M059J (cell line): ENCODE data around the gene PLXNA3. TPM values are rescaled to one million over a fixed set of nuclear protein-coding genes. Genes with fewer than 3 reads are reported as not detected.

Source experiments
- DNase-seq: peaks from one replicate; pipeline ENCODE4 v3.0.0-alpha.2; 2012; ENCODE audit warnings: low read depth
- total RNA-seq: library from RNA; depleted of rRNA; stranded (reverse); fragments of >200 nt; shearing (Covaris generic); gene quantifications from 2 replicates; pipeline ENCODE4 v1.2.3, GENCODE V29; 2014

The PLXNA3 gene
- total RNA-seq, 1 experiment from 2014 or later, result 8.9 TPM

DNA sequence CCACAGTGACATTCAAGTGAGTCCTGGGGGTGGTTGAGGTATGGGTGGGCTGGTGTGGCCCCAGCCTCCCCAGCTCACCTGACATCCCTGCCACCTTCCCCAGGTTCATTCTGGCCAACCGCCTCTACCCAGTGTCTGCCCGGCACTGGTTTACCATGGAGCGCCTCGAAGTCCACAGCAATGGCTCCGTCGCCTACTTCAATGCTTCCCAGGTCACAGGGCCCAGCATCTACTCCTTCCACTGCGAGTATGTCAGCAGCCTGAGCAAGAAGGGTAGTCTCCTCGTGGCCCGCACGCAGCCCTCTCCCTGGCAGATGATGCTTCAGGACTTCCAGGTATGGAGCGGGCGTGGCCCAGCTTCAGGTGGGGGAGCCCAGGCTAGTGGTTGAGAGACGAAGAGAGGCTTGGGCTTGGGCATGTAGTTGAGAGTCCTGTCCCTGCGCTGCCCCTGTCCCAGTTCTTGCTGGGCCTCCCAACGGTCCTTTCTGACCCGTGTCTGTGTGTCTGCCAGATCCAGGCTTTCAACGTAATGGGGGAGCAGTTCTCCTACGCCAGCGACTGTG lies 22.8 kb upstream of the PLXNA3 start:
- DNase-seq, result no peak

DNA sequence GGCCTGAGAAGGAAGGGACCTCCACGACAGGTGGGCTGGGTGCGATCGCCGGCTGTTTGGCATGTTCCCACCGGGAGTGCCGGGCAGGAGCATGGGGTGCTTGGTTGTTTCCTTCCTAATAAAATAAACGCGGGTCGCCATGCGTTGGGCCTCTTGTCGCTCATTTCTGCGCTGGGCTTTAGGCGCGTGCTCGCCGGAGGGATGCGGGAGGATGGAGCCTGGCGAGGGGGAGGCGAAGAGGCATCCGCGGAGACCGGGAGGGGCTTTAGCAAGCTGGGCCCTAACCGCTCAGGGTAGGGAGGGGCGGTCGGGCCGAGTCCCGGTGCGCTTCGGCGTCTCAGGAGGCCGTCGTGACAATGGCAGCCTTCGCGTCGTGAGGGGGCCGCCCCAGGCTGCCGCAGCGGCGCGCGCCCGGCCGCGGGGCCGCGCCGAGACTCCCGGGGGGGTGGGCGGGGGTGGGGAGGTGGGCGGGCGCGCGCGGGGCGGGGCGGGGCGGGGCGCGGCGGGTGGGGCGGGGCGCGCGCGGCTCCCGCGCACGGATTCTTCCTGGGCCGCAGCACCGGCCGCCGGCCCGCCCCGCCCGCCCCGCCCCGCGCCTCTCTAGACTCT lies 21.6 kb upstream of the PLXNA3 start:
- no peak for DNase-seq

DNA sequence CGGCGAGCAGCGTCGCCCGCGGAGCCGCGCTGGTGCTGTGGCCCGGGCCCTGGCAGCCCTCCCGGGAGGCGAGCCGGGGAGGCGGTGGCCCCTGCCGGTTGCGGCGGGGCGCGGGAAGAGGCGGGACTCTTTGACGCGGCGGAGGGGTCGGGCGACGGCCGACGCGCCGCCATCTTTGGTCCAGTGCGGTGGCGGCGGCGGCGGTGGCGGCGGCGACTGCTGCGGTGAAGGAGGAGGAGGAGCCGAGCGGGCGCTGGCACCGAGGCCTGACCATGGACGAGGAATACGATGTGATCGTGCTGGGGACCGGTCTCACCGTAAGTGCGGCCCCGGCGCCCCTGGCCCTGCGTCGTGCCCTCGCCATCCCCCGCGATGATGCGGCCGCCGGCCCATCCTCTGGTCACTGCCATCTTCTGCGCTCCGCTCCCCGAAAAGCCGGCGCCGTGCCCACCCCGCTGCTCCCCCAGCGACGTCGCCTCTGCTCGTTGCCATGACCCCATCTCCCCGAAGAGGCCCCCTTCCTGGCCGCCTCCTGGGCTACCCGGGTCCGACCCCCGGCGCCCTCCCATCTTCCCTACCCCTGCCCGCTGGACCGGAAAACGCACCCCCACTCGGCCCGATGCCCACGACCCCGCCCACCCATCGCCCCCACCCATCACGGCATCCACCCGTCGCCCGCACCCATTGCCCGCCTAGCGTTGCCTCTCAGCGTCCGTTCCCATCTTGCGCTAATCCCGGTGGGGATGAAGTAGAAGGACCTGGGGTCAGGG lies 20.9 kb upstream of the PLXNA3 start, which contains the start of gene GDI1:
GDI1 (plus strand) TSS at position 172 of the 770 bp plus-strand sequence; CDS start at position 273, 101 bp downstream.
- DNase-seq, result peak; percentile 54

DNA sequence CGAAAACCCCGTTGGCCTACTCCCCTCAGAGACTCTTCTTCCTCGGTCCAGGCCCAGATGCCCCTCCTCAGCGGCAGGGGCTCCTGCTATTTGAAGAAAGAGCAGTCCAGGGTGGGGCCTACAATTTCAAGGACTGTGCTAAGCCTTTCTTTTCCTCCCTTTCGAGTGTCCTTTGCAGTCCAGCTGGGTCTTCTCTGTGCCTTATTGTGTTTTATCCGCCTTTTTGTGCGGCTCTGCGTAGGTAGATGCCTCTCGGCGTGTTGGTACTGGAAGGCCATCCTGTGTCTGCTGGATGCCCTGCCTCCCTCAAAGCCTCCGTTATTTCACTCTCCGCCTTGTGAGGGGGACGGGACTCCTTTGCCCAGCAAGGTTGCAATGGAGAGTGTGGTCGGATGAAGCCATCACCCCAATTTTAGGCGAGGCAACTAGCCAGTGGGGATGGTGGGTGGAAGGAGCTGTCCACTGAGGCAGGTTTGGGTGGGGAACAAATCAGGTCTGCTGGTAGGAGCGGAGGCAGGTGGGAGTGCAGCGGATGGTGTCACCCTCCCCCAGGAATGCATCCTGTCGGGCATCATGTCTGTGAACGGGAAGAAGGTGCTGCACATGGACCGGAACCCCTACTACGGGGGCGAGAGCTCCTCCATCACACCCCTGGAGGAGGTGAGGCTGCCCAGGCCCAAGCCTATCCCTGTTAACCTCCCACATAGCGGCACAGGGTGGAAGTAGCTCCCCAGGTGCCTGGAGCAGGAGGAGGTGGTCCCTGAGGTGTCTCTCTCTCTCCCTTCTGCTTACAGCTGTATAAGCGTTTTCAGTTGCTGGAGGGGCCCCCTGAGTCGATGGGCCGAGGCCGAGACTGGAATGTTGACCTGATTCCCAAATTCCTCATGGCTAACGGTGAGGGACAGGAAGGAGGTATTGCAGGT lies 19.8 kb upstream of the PLXNA3 start:
- no peak for DNase-seq

DNA sequence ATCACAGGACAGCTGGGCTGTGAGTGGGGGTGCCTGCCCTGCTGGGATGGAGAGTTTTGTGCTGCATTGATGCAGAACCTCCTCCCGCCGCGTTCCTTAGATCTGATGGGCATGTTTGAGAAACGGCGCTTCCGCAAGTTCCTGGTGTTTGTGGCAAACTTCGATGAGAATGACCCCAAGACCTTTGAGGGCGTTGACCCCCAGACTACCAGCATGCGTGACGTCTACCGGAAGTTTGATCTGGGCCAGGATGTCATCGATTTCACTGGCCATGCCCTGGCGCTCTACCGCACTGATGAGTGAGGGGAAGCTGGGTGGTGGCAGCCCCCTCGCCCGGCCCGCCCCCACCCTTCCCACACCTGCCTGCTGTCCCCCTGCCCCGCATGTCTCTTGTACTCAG lies 18.2 kb upstream of the PLXNA3 start:
- no peak for DNase-seq

DNA sequence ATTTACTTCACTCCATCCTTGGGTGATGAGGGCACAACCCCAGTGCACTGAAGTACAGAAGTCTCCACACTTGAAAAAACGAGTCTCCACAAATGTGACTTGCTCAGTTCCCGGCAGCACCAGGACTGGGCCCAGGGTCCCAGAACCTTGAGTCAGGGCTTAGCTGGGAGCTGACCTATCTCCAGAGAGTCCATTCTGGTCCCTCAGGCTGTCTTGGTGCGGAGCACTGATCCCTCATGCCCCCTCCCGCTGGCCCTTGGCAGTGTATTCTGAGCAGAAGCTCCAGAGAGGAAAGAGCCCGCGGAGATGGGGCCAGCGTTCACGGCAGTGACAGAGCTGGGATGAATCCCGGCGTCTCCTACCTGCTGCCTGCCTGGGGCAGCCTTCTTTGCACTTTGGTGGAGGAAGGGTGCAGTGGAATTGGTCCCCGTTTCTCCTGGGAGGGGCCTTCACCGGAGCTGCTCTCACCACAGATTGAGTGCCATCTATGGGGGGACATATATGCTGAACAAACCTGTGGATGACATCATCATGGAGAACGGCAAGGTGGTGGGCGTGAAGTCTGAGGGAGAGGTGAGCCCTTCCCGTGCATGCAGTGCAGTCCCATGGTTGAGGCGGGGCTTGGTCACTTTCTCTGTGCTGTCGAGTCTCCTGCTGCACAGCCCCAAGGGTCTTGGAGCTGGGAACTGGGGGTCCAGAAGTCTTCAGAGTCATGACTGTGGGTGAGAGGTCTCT lies 17.3 kb upstream of the PLXNA3 start:
- no peak for DNase-seq

DNA sequence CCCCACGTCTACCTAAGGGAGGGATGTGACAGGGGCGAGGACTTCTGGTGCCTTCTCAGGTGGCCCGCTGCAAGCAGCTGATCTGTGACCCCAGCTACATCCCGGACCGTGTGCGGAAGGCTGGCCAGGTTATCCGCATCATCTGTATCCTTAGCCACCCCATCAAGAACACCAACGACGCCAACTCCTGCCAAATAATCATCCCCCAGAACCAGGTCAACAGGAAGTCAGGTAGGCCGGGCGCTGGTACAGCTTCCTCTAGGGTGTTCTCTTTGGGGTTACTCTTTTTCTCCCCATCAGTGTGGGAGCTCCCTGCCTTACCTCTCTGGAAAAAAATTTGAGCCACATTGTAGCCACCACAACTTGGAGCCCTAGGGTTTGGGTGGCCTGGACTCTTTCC lies 16.5 kb upstream of the PLXNA3 start:
- no peak for DNase-seq

DNA sequence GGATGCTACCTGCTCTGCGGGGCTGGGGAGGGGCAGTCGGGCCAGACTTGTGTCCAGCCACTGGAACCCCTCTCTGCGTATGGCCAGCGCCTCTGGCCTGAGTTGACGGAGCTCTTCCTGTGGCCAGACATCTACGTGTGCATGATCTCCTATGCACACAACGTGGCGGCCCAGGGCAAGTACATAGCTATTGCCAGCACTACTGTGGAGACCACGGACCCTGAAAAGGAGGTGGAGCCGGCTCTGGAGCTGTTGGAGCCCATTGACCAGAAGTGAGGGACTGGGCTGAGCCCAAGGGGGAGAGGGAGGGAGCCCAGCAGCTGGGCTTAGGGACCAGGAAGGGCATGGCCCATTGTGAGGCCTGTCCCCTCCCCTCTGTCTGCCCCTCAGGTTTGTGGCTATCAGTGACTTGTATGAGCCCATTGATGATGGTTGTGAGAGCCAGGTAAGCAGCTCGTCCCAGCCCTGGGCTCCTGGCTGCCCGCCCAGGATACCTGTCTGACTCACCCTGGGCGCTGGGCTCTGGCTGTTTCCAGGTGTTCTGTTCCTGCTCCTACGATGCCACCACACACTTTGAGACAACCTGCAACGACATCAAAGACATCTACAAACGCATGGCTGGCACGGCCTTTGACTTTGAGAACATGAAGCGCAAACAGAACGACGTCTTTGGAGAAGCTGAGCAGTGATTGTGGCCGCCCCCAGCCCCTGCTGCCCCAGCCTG lies 15.9 kb upstream of the PLXNA3 start:
- no peak for DNase-seq

DNA sequence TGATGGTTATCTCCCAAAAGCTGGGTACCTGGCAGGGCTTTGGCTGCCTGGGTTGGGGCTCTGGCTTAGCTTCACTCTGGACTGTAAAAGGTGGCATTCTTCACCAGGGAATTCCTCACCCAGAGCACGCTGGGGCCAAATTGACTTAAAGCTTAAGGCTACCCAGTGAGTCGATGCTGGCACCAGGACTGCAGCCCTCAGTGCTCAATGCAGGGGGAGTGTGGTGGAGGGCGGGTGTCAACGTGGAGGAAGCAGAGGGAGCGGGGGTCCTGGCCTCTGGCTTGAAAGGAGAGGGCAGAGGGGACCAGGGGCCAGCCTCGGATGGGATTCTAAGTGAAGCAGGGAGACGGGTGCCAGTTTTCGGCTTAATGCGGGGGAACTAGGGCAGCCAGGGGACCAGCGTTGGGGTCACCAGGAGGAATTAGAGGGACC lies 14.6 kb upstream of the PLXNA3 start:
- peak; percentile 67 for DNase-seq

DNA sequence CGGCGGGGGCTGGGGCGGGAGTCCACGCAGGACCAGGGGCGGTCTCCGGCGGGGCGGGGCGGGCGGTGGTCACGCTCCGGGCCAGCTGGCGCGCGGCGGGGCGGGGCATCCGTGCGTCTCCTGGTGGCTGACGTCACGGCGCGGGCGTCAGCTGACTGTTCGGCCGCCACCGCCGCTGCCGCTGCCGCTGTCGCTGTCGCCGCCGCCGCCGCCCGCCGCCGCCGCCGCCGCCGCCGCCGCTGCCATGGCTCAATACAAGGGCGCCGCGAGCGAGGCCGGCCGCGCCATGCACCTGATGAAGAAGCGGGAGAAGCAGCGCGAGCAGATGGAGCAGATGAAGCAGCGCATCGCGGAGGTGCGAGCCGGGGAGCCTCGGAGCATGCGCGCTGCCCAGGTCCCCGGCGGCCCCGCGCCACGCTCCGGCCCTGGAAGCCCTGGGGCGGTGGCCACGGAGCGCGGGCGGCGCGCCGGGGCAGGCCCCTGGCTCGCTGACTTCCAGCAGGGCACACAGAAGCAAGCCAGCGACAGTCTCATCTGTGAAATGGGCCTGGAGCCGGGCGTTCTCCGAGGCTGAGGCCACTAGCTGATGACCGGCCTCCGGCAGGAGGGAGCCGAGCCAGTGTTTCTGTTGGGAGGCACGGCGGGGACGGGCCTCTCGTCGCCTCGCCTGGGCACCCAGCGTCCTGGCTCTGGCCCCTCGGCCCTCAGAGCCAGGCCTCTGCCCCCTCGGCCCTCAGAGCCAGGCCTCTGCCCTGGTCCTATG lies 13.9 kb upstream of the PLXNA3 start, which contains the start of gene FAM50A:
FAM50A (plus strand) TSS at position 150 of the 763 bp plus-strand sequence; CDS start at position 245, 95 bp downstream.
- DNase-seq, result peak; percentile 74

DNA sequence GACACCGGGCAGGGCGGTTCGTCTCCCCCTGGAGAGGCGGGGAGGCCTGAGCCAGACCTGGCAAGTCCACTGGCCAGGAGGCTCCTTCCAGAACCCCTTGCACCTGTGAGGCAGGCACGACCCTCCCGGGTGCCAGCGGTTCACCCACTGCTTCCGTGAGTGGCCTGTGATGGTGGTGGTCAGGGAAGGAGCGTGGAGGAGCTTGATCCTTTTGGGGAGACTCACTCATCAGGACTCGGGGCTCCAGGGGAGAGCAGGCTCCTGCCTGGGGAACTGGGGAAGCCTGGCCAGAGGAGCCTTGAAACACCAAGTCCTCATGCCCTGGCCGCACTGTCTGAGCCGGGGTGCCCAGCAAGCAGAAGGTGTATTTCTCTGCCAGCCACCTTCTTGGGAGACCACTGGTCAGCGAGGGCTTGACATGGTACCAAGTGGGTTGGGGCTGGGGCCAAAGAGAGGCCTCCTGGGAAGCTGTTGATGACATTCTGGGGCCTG lies 13.3 kb upstream of the PLXNA3 start:
- DNase-seq, result no peak

DNA sequence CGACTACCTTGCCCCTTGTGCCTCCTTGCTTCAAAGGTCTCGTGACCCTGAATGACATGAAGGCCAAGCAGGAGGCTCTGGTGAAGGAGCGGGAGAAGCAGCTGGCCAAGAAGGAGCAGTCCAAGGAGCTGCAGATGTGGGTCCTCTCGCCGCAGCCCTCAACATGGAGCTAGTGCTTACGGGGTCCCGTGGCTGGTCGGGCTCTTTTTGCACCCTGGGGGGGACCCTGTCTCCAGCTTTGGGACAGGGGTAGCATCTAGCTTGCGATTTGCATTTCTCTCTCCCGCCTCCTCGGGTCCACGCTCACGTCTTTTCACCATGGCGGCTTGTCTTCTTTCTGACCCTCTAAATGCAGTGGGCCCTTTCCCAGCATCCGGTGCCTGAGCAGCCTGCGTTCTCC lies 12.3 kb upstream of the PLXNA3 start:
- DNase-seq, result no peak

DNA sequence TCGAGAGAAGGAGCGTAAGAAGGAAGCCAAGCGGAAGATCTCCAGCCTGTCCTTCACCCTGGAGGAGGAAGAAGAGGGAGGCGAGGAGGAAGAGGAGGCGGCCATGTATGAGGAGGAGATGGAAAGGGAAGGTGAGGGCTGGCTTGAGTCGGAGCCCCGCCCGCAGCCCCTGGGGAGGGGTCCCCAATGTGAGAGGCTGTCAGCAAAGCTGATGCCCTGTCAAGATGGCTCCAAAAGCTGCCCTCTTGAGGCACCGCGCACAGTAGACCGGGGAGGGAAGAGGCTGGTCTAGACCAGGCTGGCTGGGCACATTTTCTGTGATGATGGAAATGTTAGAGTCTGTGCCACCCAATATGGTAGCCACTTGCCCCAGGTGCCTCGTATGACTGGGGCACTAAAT lies 11.7 kb upstream of the PLXNA3 start:
- no peak for DNase-seq

DNA sequence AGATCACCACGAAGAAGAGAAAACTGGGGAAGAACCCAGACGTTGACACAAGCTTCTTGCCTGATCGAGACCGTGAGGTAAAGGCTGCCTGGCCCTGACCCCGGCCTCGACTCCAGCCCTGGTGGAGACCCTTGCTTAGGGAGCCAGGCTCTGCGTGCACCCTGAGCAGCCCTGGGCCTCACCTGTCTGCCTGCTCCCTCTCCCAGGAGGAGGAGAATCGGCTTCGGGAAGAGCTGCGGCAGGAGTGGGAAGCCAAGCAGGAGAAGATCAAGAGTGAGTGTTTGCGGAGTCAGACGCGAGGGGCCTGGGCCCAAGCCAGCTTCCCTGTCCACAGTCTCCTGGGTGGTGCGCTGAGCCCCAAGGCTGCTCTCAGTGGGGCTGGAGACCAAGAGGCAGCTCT lies 9.6 kb upstream of the PLXNA3 start:
- DNase-seq, result no peak

DNA sequence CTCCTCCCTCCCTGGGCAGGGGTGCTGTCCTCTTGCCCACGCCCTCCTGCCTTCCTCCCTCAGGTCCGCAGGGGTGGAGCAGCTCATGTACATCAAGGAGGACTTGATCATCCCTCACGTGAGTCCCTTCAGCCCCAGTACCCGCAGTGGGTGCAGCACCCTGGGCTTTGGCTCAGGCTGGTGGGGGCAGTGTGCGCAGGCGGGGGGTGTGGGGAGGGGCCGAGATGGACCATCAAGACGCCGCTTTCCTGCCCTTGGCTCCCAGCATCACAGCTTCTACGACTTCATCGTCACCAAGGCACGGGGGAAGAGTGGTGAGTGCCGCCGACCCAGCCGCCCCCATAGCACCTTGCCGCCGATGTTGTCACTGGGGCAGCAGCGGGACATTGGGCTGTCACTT lies 8.5 kb upstream of the PLXNA3 start:
- DNase-seq, result no peak

DNA sequence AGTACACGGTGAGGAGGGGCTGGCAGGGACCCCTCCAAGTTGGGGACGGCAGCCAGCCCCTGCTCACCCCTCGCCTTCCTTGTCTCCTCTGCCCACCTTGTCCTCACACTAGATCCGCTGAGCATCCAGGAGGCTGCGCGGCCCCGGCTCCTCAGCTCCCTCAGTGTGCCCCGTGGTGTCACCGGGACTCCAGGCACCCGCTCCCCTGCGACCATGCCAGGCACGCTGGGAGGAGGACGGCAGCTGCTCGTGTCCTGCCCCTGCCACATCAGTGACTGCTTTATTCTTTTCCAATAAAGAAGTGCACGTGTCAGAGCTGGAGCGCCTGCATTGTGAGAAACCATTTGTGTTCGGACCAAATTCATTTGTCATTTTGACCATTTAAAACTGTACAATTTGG lies 7.8 kb upstream of the PLXNA3 start:
- DNase-seq, result no peak

DNA sequence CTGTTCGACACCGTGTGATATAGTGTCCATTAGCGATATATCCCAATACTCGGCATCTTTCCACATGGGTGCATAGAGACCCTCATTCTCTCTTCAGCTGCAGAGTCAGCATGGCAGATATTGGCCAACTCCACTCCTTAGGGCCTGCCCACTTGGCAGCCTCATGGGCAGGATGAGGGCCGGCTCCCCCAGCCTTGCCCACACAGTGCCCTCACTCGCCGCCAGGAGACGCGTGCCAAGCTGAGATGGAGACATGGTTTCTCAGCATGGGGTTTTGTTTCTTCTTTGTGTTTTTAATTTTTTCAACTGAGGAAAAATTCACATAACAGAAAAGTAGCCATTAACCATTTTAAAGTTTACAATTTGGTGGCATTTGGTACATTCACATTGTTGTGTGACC lies 5.3 kb upstream of the PLXNA3 start:
- no peak for DNase-seq

DNA sequence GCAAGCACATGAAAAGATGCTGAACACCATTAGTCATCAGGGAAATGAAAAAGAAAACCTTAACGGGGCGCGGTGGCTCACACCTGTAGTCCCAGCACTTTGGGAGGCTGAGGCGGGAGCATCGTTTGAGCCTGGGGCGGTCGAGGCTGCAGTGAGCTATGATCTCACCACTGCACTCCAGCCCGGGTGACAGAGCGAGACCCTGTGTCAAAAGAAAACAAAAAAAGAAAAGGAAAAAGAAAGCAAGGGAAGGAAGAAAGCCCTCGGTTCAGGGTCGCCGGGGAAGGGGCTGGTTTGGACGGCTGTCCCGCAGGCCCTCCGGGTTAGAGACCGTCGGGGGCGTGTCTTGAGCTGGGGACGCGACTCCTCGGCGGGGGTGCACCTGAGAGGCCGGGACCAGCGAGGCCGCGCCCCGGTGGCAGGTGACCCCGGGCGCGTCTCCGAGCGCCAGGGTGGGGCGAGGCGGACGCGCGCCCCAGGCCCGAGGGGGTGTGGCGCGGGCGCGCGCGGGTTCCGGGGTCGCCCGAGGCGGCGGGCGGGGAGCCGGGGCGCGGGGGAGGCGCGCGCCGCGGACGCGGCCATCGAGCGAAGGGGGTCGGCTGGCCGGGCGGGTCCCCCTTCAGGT lies 478 bp upstream of the PLXNA3 start:
- DNase-seq, result peak; percentile 44
